Uterus (tissue), 4 donors: Measurements from ENCODE around the gene TEX14. TPM values are rescaled to one million over a fixed set of nuclear protein-coding genes. Genes with fewer than 3 reads are reported as not detected.
"Not testable (repeated sequence)": the region's sequence is repeated elsewhere in the genome, so short reads cannot be mapped to it uniquely, and the experiment has no call there.

Experiments used
- DNase-seq, 2 donors: peaks; one replicate each; pipeline ENCODE4 v3.0.0-alpha.2; 2019 to 2020
- H3K27ac ChIP-seq, 2 donors: fragments of 200-600 bp; sonication (generic); 1 replicate in 1 of 2; 2 replicates in 1 of 2; pipeline ENCODE4 v1.5.1; 2016 to 2018
- H3K27me3 ChIP-seq, 2 donors: fragments of 200-600 bp; sonication (generic); one replicate each; pipeline ENCODE4 v1.5.1; 2018 to 2019; ENCODE audit warnings: control low read depth in 1 of 2
- H3K36me3 ChIP-seq, 2 donors: fragments of 200-600 bp; sonication (generic); one replicate each; pipeline ENCODE4 v1.5.1; 2019; ENCODE audit warnings: control low read depth in 1 of 2
- H3K4me1 ChIP-seq, 2 donors: fragments of 200-600 bp; sonication (generic); one replicate each; pipeline ENCODE4 v1.5.1; 2018 to 2019; ENCODE audit warnings: control low read depth in 1 of 2
- H3K4me3 ChIP-seq, 2 donors: fragments of 200-600 bp; sonication (generic); 1 replicate in 1 of 2; 2 replicates in 1 of 2; pipeline ENCODE4 v1.5.1; 2018 to 2019; ENCODE audit warnings: mild to moderate bottlenecking in 1 of 2
- H3K9me3 ChIP-seq, 2 donors: fragments of 200-600 bp; sonication (generic); one replicate each; pipeline ENCODE4 v1.5.1; 2019; ENCODE audit warnings: control low read depth in 1 of 2
- POLR2A ChIP-seq, 2 donors: fragments of 450-650 bp; IDR thresholded peaks; one replicate each; pipeline ENCODE4 v1.6.1; 2016; ENCODE audit warnings: antibody characterized with exemption in 2 of 2, mild to moderate bottlenecking in 1 of 2, moderate library complexity in 1 of 2
- intact Hi-C: fragments of 100-400 bp; cut with DNase I; formaldehyde crosslinking; loops from one replicate; pipeline ENCODE4 v1.15.1; 2023; ENCODE audit warnings: low total_unique reads
- total RNA-seq, 4 donors: library from RNA; depleted of rRNA in 3 of 4; stranded (reverse); fragments of >200 nt in 3 of 4; gene quantifications; one replicate each; pipeline versions ENCODE4 v1.1.0 to v1.2.4, GENCODE V29; 2014 to 2023
- TF ChIP-seq, protein P1 (sequence below), 4 experiments: fragments of 200-600 bp in 2 of 4; fragments of 450-650 bp in 2 of 4; sonication (generic) in 2 of 4; IDR thresholded peaks; one replicate each; pipeline ENCODE4 v1.5.1; 2016 to 2019; ENCODE audit warnings: antibody characterized with exemption in 4 of 4, mild to moderate bottlenecking in 2 of 4, moderate library complexity in 1 of 4
- donor health status: DM: yes; HTN: yes; CAD: no.

TEX14 gene
- total RNA-seq, 4 donors from 2014 or later: 0.28 to 0.55 (median 0.29) TPM; not detected in 1

DNA sequence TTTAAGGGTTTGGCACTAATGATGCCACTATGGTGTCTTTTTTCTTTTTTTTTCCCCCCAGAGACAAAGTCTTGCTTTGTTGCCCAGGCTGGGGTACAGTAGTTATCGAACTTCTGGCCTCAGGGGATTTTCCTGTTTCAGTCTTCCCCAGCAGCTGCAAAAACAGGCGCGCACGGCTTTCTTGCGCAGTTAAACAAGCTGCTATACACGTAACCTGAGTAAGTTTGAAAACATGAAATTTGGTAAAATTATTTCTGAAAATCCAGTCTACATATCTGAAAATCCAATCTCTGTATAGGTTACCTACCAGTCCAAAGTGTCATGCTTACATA lies 11.8 kb downstream of the TEX14 start:
- H3K27ac ChIP-seq: no peak overlapping the region
- H3K4me1 ChIP-seq: no peaks in the 10 kb centered on the region
- no peaks in the 10 kb centered on the region for H3K36me3 ChIP-seq
- no peak overlapping the region for H3K4me3 ChIP-seq
- intact Hi-C loops: no loop called here
- H3K9me3 ChIP-seq: no peaks in the 10 kb centered on the region
- no peak for DNase-seq
- H3K27me3 ChIP-seq: no peaks in the 10 kb centered on the region
- TF ChIP-seq POLR2A (IDR thresholded peaks at IDR 0.05): no peak
- TF ChIP-seq, protein P1, sequence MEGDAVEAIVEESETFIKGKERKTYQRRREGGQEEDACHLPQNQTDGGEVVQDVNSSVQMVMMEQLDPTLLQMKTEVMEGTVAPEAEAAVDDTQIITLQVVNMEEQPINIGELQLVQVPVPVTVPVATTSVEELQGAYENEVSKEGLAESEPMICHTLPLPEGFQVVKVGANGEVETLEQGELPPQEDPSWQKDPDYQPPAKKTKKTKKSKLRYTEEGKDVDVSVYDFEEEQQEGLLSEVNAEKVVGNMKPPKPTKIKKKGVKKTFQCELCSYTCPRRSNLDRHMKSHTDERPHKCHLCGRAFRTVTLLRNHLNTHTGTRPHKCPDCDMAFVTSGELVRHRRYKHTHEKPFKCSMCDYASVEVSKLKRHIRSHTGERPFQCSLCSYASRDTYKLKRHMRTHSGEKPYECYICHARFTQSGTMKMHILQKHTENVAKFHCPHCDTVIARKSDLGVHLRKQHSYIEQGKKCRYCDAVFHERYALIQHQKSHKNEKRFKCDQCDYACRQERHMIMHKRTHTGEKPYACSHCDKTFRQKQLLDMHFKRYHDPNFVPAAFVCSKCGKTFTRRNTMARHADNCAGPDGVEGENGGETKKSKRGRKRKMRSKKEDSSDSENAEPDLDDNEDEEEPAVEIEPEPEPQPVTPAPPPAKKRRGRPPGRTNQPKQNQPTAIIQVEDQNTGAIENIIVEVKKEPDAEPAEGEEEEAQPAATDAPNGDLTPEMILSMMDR (IDR thresholded peaks at IDR 0.05): no peak

DNA sequence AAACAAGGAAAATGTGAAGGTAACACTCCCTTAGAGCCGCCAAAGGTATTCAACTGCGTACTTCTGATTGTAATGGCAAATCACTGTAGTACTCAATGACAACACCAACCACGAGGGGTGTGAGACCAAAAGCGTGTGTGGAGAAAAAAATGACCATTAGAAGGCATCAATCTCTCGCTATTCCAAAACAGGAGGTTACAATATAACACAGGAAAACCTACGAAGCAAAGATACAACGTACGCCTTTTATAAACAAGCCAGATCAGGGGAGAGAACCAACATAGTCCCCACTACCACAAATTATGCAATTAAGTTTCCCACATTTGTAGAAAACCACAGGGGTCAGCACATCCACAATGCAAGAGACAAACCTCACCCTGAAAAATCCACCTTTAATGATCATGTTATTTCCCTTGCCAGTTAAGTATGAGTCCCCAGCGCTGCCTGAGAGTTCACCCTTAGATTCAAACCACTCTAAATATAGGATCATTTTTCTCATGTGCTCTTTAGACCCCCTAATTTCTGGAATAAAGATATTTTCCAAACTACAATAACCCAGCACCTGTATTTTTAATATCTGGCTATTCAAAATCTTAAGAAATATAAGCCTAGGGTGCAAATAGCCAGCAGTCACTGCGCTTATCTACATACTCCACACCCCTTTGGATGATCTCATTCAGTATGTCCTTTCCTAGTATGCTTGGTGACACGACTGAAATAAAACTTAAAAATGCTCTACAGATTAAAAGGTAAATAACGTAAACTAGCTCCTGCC lies 12.4 kb downstream of the TEX14 start:
- TF ChIP-seq POLR2A (IDR thresholded peaks at IDR 0.05): no peak
- TF ChIP-seq, protein P1 (IDR thresholded peaks at IDR 0.05): no peak
- H3K36me3 ChIP-seq: no peaks in the 10 kb centered on the region
- H3K9me3 ChIP-seq: no peaks in the 10 kb centered on the region
- H3K27ac ChIP-seq: no peak overlapping the region
- no peaks in the 10 kb centered on the region for H3K4me1 ChIP-seq
- no peaks in the 10 kb centered on the region for H3K27me3 ChIP-seq
- DNase-seq: no peak
- intact Hi-C loops: no loop called here
- no peak overlapping the region for H3K4me3 ChIP-seq

DNA sequence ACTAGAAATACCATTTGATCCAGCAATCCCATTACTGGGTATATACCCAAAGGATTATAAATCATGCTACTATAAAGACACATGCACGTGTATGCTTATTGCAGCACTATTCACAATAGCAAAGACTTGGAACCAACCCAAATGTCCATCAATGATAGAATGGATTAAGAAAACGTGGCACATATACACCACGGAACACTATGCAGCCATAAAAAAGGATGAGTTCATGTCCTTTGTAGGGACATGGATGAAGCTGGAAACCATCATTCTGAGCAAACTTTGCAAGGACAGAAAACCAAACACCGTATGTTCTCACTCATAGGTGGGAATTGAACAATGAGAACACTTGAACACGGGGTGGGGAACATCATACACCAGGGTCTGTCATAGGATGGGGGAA lies 13.6 kb downstream of the TEX14 start:
- H3K27me3 ChIP-seq, H3K27ac ChIP-seq, H3K36me3 ChIP-seq, H3K9me3 ChIP-seq, H3K4me1 ChIP-seq, intact Hi-C loops, H3K4me3 ChIP-seq, DNase-seq: not testable (repeated sequence)

DNA sequence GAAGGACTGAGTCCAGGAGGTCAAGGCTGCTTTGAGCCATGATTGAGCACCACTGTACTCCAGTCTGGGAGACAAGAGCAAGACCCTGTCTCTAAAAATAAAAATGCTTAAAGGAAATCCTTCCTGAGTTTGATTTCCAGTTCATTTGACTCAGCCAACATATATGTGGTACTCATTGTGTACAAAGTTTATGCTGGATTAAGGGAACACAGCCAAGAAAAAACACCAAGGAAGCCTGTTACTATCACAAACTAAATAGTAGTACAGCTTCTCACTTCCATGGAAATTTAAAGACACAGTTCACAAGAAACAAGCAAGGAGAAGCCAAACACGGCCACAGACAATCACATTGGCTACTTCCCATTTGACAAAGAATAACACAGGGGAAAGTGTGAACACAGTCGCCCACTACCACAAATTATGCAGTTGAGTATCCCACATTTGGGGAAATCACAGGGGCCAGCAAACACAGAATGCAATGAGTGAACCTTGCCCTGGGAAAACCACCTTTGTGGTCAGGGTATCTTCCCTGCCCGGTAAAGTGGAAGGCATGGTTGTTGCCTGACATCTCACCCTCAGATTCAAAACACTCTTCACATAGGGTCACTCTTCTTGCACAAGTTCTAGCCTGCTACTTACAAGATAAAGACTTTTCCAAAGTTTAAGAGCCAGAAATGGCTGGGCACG lies 14.5 kb downstream of the TEX14 start:
- no peak for DNase-seq
- no peak overlapping the region for H3K27ac ChIP-seq
- intact Hi-C loops: no loop called here
- no peak overlapping the region for H3K4me3 ChIP-seq
- H3K9me3 ChIP-seq: no peaks in the 10 kb centered on the region
- no peaks in the 10 kb centered on the region for H3K36me3 ChIP-seq
- no peaks in the 10 kb centered on the region for H3K27me3 ChIP-seq
- no peak for TF ChIP-seq POLR2A (IDR thresholded peaks at IDR 0.05)
- TF ChIP-seq, protein P1 (IDR thresholded peaks at IDR 0.05): no peak
- H3K4me1 ChIP-seq: no peaks in the 10 kb centered on the region

DNA sequence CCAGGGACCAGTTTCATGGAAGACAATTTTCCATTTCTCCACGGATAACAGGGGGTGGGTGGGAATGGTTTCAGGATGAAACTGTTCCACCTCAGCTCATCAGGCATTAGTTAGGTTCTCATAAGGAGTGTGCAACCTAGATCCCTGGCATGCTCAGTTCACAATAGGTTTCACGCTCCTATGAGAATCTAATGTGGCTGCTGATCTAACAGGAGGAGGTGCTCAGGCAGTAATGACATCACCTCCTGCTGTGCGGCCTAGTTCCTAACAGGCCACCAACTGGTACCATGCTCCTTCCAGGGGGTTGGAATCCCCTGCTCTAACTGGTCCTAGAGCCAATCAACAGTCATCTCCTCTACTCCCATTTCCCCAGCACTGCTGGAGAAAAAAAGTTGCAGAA lies 19.9 kb downstream of the TEX14 start:
- intact Hi-C loops: no loop called here
- no peak for DNase-seq
- H3K4me3 ChIP-seq: no peak overlapping the region
- H3K36me3 ChIP-seq: no peaks in the 10 kb centered on the region
- H3K27me3 ChIP-seq: no peaks in the 10 kb centered on the region
- TF ChIP-seq, protein P1 (IDR thresholded peaks at IDR 0.05): no peak
- TF ChIP-seq POLR2A (IDR thresholded peaks at IDR 0.05): no peak
- no peak overlapping the region for H3K27ac ChIP-seq
- H3K4me1 ChIP-seq: no peaks in the 10 kb centered on the region
- H3K9me3 ChIP-seq: no peaks in the 10 kb centered on the region
